ENCODE measurements around the gene POLR1A.

DNA sequence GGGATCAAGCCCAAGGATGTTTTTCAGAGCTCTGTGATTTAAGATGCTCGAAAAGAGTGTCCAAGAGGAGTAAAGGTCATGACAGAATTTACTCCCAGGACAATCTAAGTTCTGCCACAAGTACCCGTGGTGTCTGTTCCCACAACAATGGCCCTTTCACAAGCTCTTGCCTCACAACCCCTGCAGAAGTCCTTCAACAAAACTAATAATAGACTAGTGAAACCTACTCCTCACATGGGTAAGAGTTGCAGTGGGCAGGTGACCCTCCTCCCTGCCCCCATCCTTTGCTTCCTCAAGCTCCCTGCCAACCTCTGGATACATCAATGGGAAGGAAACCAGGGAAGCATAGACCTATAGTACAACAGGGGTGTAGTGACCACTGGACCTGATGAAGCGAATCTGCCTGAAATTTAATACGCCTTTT, 35.3 kb upstream of the POLR1A start:
- TF ChIP-seq, protein P1, sequence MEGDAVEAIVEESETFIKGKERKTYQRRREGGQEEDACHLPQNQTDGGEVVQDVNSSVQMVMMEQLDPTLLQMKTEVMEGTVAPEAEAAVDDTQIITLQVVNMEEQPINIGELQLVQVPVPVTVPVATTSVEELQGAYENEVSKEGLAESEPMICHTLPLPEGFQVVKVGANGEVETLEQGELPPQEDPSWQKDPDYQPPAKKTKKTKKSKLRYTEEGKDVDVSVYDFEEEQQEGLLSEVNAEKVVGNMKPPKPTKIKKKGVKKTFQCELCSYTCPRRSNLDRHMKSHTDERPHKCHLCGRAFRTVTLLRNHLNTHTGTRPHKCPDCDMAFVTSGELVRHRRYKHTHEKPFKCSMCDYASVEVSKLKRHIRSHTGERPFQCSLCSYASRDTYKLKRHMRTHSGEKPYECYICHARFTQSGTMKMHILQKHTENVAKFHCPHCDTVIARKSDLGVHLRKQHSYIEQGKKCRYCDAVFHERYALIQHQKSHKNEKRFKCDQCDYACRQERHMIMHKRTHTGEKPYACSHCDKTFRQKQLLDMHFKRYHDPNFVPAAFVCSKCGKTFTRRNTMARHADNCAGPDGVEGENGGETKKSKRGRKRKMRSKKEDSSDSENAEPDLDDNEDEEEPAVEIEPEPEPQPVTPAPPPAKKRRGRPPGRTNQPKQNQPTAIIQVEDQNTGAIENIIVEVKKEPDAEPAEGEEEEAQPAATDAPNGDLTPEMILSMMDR (IDR thresholded peaks at IDR 0.05): no peak
- TF ChIP-seq POLR2A (IDR thresholded peaks at IDR 0.05; ENCODE audit: low read length) (no peak), BHLHE40 (IDR thresholded peaks at IDR 0.05; ENCODE audit: low read depth, low read length) (no peak), RFX5 (IDR thresholded peaks at IDR 0.05) (no peak), HEYL (CRISPR knock-in tag; IDR thresholded peaks at IDR 0.05) (no peak)
- TF ChIP-seq, protein P2, sequence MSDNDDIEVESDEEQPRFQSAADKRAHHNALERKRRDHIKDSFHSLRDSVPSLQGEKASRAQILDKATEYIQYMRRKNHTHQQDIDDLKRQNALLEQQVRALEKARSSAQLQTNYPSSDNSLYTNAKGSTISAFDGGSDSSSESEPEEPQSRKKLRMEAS (IDR thresholded peaks at IDR 0.05): no peak

All from A549 (cell line).